Effector memory CD8-positive, alpha-beta T cell (primary cell): ENCODE results near the gene ATM.

ENCODE experiments used
- ATAC-seq: fragments of 150-1000 bp; cut with Tn5 transposase; replicated peaks from 2 replicates; pipeline ENCODE4 v1.10.0; 2021; ENCODE audit warnings: mild to moderate bottlenecking, moderate library complexity
- DNase-seq, 3 experiments: peaks; one replicate each; pipeline ENCODE4 v3.0.0; 2021
- H3K27ac Mint-ChIP-seq, 2 donors: one replicate each; pipeline ENCODE4 v1.8.0; 2022; ENCODE audit warnings: mild to moderate bottlenecking in 2 of 2, mixed read lengths in 2 of 2, moderate library complexity in 2 of 2
- H3K27me3 Mint-ChIP-seq, 2 donors: one replicate each; pipeline ENCODE4 v1.8.0; 2022; ENCODE audit warnings: mixed read lengths in 2 of 2
- H3K36me3 Mint-ChIP-seq: one replicate; pipeline ENCODE4 v1.8.0; 2022; ENCODE audit warnings: mild to moderate bottlenecking, moderate library complexity, mixed read lengths; ENCODE audit not compliant: insufficient read depth
- H3K4me1 Mint-ChIP-seq, 2 donors: one replicate each; pipeline ENCODE4 v1.8.0; 2022; ENCODE audit warnings: low read depth in 2 of 2, mixed read lengths in 2 of 2
- H3K4me3 Mint-ChIP-seq, 2 donors: one replicate each; pipeline ENCODE4 v1.8.0; 2022; ENCODE audit warnings: mild to moderate bottlenecking in 2 of 2, mixed read lengths in 2 of 2, moderate library complexity in 2 of 2
- H3K9me3 Mint-ChIP-seq, 2 donors: one replicate each; pipeline ENCODE4 v1.8.0; 2022; ENCODE audit warnings: mixed read lengths in 2 of 2
- total RNA-seq, 9 experiments: gene quantifications; one replicate each; lab custom pipeline; 2026; lab: John Stamatoyannopoulos, UW

The ATM gene, protein sequence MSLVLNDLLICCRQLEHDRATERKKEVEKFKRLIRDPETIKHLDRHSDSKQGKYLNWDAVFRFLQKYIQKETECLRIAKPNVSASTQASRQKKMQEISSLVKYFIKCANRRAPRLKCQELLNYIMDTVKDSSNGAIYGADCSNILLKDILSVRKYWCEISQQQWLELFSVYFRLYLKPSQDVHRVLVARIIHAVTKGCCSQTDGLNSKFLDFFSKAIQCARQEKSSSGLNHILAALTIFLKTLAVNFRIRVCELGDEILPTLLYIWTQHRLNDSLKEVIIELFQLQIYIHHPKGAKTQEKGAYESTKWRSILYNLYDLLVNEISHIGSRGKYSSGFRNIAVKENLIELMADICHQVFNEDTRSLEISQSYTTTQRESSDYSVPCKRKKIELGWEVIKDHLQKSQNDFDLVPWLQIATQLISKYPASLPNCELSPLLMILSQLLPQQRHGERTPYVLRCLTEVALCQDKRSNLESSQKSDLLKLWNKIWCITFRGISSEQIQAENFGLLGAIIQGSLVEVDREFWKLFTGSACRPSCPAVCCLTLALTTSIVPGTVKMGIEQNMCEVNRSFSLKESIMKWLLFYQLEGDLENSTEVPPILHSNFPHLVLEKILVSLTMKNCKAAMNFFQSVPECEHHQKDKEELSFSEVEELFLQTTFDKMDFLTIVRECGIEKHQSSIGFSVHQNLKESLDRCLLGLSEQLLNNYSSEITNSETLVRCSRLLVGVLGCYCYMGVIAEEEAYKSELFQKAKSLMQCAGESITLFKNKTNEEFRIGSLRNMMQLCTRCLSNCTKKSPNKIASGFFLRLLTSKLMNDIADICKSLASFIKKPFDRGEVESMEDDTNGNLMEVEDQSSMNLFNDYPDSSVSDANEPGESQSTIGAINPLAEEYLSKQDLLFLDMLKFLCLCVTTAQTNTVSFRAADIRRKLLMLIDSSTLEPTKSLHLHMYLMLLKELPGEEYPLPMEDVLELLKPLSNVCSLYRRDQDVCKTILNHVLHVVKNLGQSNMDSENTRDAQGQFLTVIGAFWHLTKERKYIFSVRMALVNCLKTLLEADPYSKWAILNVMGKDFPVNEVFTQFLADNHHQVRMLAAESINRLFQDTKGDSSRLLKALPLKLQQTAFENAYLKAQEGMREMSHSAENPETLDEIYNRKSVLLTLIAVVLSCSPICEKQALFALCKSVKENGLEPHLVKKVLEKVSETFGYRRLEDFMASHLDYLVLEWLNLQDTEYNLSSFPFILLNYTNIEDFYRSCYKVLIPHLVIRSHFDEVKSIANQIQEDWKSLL (N-terminal part only)
- total RNA-seq, result 100 to 1,339 (median 800) reads per million in 9 experiments

DNA sequence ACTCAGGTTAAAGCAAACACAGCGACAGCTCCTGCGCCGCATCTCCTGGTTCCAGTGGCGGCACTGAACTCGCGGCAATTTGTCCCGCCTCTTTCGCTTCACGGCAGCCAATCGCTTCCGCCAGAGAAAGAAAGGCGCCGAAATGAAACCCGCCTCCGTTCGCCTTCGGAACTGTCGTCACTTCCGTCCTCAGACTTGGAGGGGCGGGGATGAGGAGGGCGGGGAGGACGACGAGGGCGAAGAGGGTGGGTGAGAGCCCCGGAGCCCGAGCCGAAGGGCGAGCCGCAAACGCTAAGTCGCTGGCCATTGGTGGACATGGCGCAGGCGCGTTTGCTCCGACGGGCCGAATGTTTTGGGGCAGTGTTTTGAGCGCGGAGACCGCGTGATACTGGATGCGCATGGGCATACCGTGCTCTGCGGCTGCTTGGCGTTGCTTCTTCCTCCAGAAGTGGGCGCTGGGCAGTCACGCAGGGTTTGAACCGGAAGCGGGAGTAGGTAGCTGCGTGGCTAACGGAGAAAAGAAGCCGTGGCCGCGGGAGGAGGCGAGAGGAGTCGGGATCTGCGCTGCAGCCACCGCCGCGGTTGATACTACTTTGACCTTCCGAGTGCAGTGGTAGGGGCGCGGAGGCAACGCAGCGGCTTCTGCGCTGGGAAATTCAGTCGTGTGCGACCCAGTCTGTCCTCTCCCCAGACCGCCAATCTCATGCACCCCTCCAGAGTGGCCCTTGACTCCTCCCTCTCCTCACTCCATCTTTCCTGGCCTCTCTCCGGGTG is at the start of gene ATM, which contains the start of gene NPAT:
Gene ATM, plus strand, starts transcription at position 494 of the 774 bp plus-strand sequence. CDS start 4,558 bp downstream, outside the sequence.
Gene NPAT, minus strand, starts transcription at position 65 of the 774 bp plus-strand sequence. CDS start 102 bp downstream, outside the sequence.
- peaks cover 52 to 68% of the 10 kb centered on the region in 2 donors for H3K4me1 Mint-ChIP-seq
- H3K4me3 Mint-ChIP-seq, result no peak within 1 kb of the TSS
- no peaks in the 10 kb centered on the region for H3K27me3 Mint-ChIP-seq
- peaks cover 29% of the 10 kb centered on the region for H3K36me3 Mint-ChIP-seq
- DNase-seq (peak; percentile 97 to 98 (median 97)), ATAC-seq (peak; percentile 78)
- H3K27ac Mint-ChIP-seq, result no peak within 1 kb of the TSS
- no peaks in the 10 kb centered on the region for H3K9me3 Mint-ChIP-seq

- Mint-ChIP-seq H3K4me1 (peaks cover 2 to 5% of the 10 kb centered on the region in 2 donors), H3K4me3 (no peak overlapping the region), H3K9me3 (no peaks in the 10 kb centered on the region), H3K36me3 (peaks cover 66% of the 10 kb centered on the region), H3K27me3 (no peaks in the 10 kb centered on the region), H3K27ac (peak overlapping the region in 1 of 2 donors; percentile 36)
- ATAC-seq (no peak), DNase-seq (no peak)
These were observed 45.3 kb upstream of the ATM start for GRCh38 chr11:108177570-108177969.

- DNase-seq (no peak), ATAC-seq (no peak)
- Mint-ChIP-seq H3K4me3 (no peak overlapping the region), H3K36me3 (peaks cover 77% of the 10 kb centered on the region), H3K4me1 (peaks cover 12 to 22% of the 10 kb centered on the region in 2 donors), H3K9me3 (no peaks in the 10 kb centered on the region), H3K27ac (no peak overlapping the region), H3K27me3 (no peaks in the 10 kb centered on the region)
These were observed 29.1 kb upstream of the ATM start for GRCh38 chr11:108193725-108194124.

- DNase-seq, result no peak
- no peak for ATAC-seq
- Mint-ChIP-seq H3K27me3 (no peaks in the 10 kb centered on the region), H3K36me3 (peaks cover 47% of the 10 kb centered on the region), H3K4me1 (peaks cover 23 to 46% of the 10 kb centered on the region in 2 donors), H3K4me3 (no peak overlapping the region), H3K27ac (peak overlapping the region in 1 of 2 donors; percentile 82), H3K9me3 (no peaks in the 10 kb centered on the region)
These were observed 26.0 kb upstream of the ATM start for GRCh38 chr11:108196901-108197300.

DNA sequence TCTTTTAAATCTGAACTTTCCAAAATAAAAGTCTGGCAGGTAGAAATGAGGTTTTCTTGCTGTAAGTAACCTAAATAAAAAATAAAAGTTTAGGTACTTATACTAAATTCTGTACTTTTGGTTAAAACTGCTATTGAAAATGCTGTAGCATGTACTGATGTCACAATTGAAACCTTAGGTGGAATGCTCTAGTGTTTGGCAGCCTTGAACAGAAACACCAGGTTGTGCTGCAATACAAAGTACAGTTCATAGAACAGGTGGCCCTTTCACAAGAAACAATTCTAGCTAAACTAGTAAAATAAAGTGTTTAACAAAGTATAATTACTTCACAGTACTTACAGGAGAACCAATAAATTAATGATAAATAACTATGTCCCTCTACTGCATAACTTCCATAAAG is 25.5 kb upstream of the ATM start:
- peak overlapping the region; percentile 82 to 84 for H3K27ac Mint-ChIP-seq
- H3K4me1 Mint-ChIP-seq, result peaks cover 23 to 47% of the 10 kb centered on the region in 2 donors
- H3K9me3 Mint-ChIP-seq, result no peaks in the 10 kb centered on the region
- peaks cover 43% of the 10 kb centered on the region for H3K36me3 Mint-ChIP-seq
- DNase-seq (no peak), ATAC-seq (no peak)
- H3K4me3 Mint-ChIP-seq, result no peak overlapping the region
- no peaks in the 10 kb centered on the region for H3K27me3 Mint-ChIP-seq

DNA sequence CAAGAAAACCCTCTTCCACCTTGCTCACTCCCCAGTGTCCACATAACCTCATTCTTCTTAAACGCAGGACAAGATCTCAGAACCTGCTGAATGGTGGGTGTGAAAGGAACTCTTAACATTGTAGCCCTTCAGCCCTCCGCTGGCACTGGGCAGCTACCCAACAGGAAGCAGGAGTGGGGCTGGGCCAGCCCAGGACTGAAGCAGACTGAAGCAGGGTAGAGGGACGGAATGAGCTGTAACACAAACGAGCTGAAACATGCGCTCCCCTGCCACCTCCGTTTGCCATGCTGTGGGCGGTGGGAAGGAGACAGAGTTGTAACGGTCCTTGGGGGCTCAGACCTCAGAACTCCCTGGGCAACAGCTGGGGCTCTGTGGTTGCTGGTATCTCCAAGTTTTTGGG is 24.0 kb upstream of the ATM start:
- DNase-seq (no peak), ATAC-seq (no peak)
- no peaks in the 10 kb centered on the region for H3K9me3 Mint-ChIP-seq
- H3K4me1 Mint-ChIP-seq, result peaks cover 31 to 58% of the 10 kb centered on the region in 2 donors
- H3K27me3 Mint-ChIP-seq, result no peaks in the 10 kb centered on the region
- H3K4me3 Mint-ChIP-seq, result peak overlapping the region in 1 of 2 donors; percentile 30
- H3K27ac Mint-ChIP-seq, result peak overlapping the region; percentile 82 to 84
- peaks cover 28% of the 10 kb centered on the region for H3K36me3 Mint-ChIP-seq

GRCh38 chr11:108199446-108200321 is 23.2 kb upstream of the ATM start:
- no peak for DNase-seq
- peak; percentile 52 for ATAC-seq
- H3K27ac Mint-ChIP-seq, result peak overlapping the region in 1 of 2 donors; percentile 84
- H3K27me3 Mint-ChIP-seq, result no peaks in the 10 kb centered on the region
- no peak overlapping the region for H3K4me3 Mint-ChIP-seq
- H3K9me3 Mint-ChIP-seq, result peaks cover 0 to under 1% of the 10 kb centered on the region in 2 donors
- peaks cover 34 to 63% of the 10 kb centered on the region in 2 donors for H3K4me1 Mint-ChIP-seq
- H3K36me3 Mint-ChIP-seq, result peaks cover 21% of the 10 kb centered on the region

DNA sequence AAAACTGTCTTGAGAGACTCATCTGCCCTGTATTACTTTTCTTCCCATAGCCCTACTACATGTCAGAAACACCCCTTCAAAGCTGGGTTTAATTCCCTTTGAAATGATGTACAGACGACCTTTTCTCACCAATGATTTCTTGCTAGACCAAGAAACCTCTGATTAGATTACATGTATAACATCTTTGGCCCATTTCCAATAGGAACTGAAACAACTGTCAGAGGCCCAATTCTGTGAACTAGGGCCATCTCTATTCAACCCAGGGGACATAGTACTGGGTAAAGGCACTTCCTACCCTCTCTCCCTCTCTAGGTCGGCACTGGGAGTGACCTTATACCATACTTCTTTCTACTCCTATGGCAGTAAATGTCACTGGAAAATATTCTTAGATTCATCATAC is 19.8 kb upstream of the ATM start:
- Mint-ChIP-seq H3K9me3 (peaks cover 0 to 3% of the 10 kb centered on the region in 2 donors), H3K36me3 (peaks cover 14% of the 10 kb centered on the region), H3K27ac (peak overlapping the region in 1 of 2 donors; percentile 81), H3K4me3 (no peak overlapping the region), H3K27me3 (no peaks in the 10 kb centered on the region), H3K4me1 (peaks cover 36 to 52% of the 10 kb centered on the region in 2 donors)
- DNase-seq, result no peak
- ATAC-seq, result no peak

- DNase-seq (no peak), ATAC-seq (no peak)
- Mint-ChIP-seq H3K4me1 (peaks cover 33 to 48% of the 10 kb centered on the region in 2 donors), H3K27ac (no peak overlapping the region), H3K36me3 (peaks cover 26% of the 10 kb centered on the region), H3K9me3 (peaks cover 0 to 3% of the 10 kb centered on the region in 2 donors), H3K4me3 (no peak overlapping the region), H3K27me3 (no peaks in the 10 kb centered on the region)
These were observed 18.5 kb upstream of the ATM start for GRCh38 chr11:108204376-108204775.

DNA sequence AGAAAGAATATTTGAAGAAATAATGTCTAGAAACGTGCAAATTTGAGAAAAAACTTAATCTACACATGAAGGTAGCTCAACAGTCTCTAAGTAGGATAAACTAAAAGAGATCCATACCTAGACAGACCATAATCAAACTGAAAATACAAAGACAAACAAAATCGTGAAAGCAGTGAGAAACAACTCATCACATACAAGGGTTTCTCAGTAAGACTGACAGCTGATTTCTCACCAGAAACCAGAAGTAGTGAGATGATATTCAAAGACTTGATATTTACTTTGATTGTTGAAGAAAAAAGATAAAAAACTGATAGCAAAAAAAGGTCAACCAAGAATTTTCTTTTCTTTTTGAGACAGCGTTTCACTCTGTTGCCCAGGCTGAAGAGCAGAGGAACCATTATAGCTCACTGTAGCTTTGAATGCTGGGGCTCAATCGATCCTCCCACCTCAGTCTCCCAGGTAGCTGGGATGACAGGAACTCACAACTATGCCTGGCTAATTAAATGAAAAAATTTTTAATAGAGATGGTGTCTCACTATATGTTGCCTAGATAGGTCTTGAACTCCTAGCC is 17.9 kb upstream of the ATM start:
- Mint-ChIP-seq H3K36me3 (peaks cover 32% of the 10 kb centered on the region), H3K4me3 (no peak overlapping the region), H3K27ac (no peak overlapping the region), H3K9me3 (peaks cover 0 to 3% of the 10 kb centered on the region in 2 donors), H3K4me1 (peaks cover 29 to 48% of the 10 kb centered on the region in 2 donors), H3K27me3 (no peaks in the 10 kb centered on the region)
- DNase-seq, result no peak
- no peak for ATAC-seq

GRCh38 chr11:108206171-108206570 is 16.7 kb upstream of the ATM start:
- Mint-ChIP-seq H3K9me3 (peaks cover 0 to 3% of the 10 kb centered on the region in 2 donors), H3K27ac (no peak overlapping the region), H3K4me3 (no peak overlapping the region), H3K27me3 (no peaks in the 10 kb centered on the region), H3K4me1 (peaks cover 33 to 51% of the 10 kb centered on the region in 2 donors), H3K36me3 (peaks cover 43% of the 10 kb centered on the region)
- no peak for ATAC-seq
- no peak for DNase-seq
